ENCODE data around the gene HMCN1. TPM values are rescaled to one million over a fixed set of nuclear protein-coding genes. Genes with fewer than 3 reads are reported as not detected.

HMCN1 gene
- total RNA-seq, 1 experiment from 2014 or later = 0.31 TPM

GRCh38 chr1:185969524-185969991 is 235.4 kb downstream of the HMCN1 start:
- intact Hi-C loops (cut with micrococcal nuclease; ENCODE audit: unreplicated experiment) = no loop called here

GRCh38 chr1:185971688-185972087 is 237.5 kb downstream of the HMCN1 start:
- Histone ChIP-seq H3K4me2 (no peak overlapping the region), H3K4me3 (no peak overlapping the region), H3F3A (ENCODE audit: insufficient read depth, low read depth) (no peaks in the 10 kb centered on the region), H3K36me3 (ENCODE audit: low read depth) (no peaks in the 10 kb centered on the region), H3K79me2 (ENCODE audit: low read depth) (no peaks in the 10 kb centered on the region), H4K20me1 (ENCODE audit: insufficient read depth) (no peaks in the 10 kb centered on the region), H3K9me2 (ENCODE audit: insufficient read depth) (peaks cover 11% of the 10 kb centered on the region), H2AFZ (no peak overlapping the region), H3K4me1 (replicated peaks; ENCODE audit: insufficient read depth) (no peaks in the 10 kb centered on the region), H3K27me3 (ENCODE audit: insufficient read depth, low read depth) (no peaks in the 10 kb centered on the region), H3K9me3 (ENCODE audit: insufficient read depth, low read depth) (0 out of 2 replicates have a peak, but pooled peaks cover 6% of the 10 kb centered on the region), H3K27ac (no peak overlapping the region)
- ChIA-PET POLR2A (ENCODE audit: unreplicated experiment) (interaction anchor here (0.6 kb wide), 1 partner anchor 219 kb away, joined by 3 read pairs; no protein-coding TSS in a partner anchor), CTCF (no interaction called here)
- TF ChIP-seq CTCF (conservative IDR thresholded peaks at IDR 0.05) (no peak), EZH2 (IDR thresholded peaks at IDR 0.05; ENCODE audit: low read depth) (no peak)
- BruUV-seq (replicated peaks) = no TSS peak
- no peak for DNase-seq
- intact Hi-C loops (cut with micrococcal nuclease; ENCODE audit: unreplicated experiment) = loop anchor here (5.0 kb wide), 1 partner anchor 121 kb away; no protein-coding TSS in a partner anchor

More at GRCh38 chr1:185969524-185969991, 235.4 kb downstream of the HMCN1 start:
- BruUV-seq (replicated peaks) = no TSS peak
- no peaks in the 10 kb centered on the region for H3K79me2 ChIP-seq (ENCODE audit: low read depth)
- no peak overlapping the region for H2AFZ ChIP-seq
- no peaks in the 10 kb centered on the region for H4K20me1 ChIP-seq (ENCODE audit: insufficient read depth)
- CTCF ChIA-PET = interaction anchor here (0.6 kb wide), 1 partner anchor 603 kb away, joined by 4 read pairs; no protein-coding TSS in a partner anchor
- TF ChIP-seq CTCF (conservative IDR thresholded peaks at IDR 0.05) (no peak), EZH2 (IDR thresholded peaks at IDR 0.05; ENCODE audit: low read depth) (no peak)
- H3K9me2 ChIP-seq (ENCODE audit: insufficient read depth) = peaks cover 11% of the 10 kb centered on the region
- no peak overlapping the region for H3K27ac ChIP-seq
- no peaks in the 10 kb centered on the region for H3K4me1 ChIP-seq (replicated peaks; ENCODE audit: insufficient read depth)
- H3F3A ChIP-seq (ENCODE audit: insufficient read depth, low read depth) = no peaks in the 10 kb centered on the region
- no peak for DNase-seq
- H3K4me3 ChIP-seq = no peak overlapping the region
- POLR2A ChIA-PET (ENCODE audit: unreplicated experiment) = no interaction called here
- no peak overlapping the region for H3K4me2 ChIP-seq
- H3K9me3 ChIP-seq (ENCODE audit: insufficient read depth, low read depth) = 0 out of 2 replicates have a peak, but pooled peaks cover 6% of the 10 kb centered on the region
- no peaks in the 10 kb centered on the region for H3K36me3 ChIP-seq (ENCODE audit: low read depth)
- H3K27me3 ChIP-seq (ENCODE audit: insufficient read depth, low read depth) = no peaks in the 10 kb centered on the region

- Histone ChIP-seq H3K4me2 (no peak overlapping the region), H3K36me3 (ENCODE audit: low read depth) (no peaks in the 10 kb centered on the region)
These were observed 238.1 kb downstream of the HMCN1 start for GRCh38 chr1:185972096-185972850.

More at GRCh38 chr1:185972096-185972850, 238.1 kb downstream of the HMCN1 start:
- H3F3A ChIP-seq (ENCODE audit: insufficient read depth, low read depth) = no peaks in the 10 kb centered on the region
- CTCF ChIA-PET = no interaction called here
- no peaks in the 10 kb centered on the region for H3K79me2 ChIP-seq (ENCODE audit: low read depth)
- no peak for DNase-seq
- BruUV-seq (replicated peaks) = no TSS peak
- H3K4me1 ChIP-seq (replicated peaks; ENCODE audit: insufficient read depth) = no peaks in the 10 kb centered on the region
- no peak overlapping the region for H3K4me3 ChIP-seq
- POLR2A ChIA-PET (ENCODE audit: unreplicated experiment) = interaction anchor here (0.6 kb wide), 1 partner anchor 218 kb away, joined by 3 read pairs; no protein-coding TSS in a partner anchor
- H4K20me1 ChIP-seq (ENCODE audit: insufficient read depth) = no peaks in the 10 kb centered on the region
- H3K9me3 ChIP-seq (ENCODE audit: insufficient read depth, low read depth) = 0 out of 2 replicates have a peak, but pooled peaks cover 6% of the 10 kb centered on the region
- no peak overlapping the region for H2AFZ ChIP-seq
- intact Hi-C loops (cut with micrococcal nuclease; ENCODE audit: unreplicated experiment) = loop anchor here (5.0 kb wide), 1 partner anchor 120 kb away; no protein-coding TSS in a partner anchor
- no peak overlapping the region for H3K27ac ChIP-seq
- TF ChIP-seq EZH2 (IDR thresholded peaks at IDR 0.05; ENCODE audit: low read depth) = no peak
- no peaks in the 10 kb centered on the region for H3K27me3 ChIP-seq (ENCODE audit: insufficient read depth, low read depth)
- peaks cover 11% of the 10 kb centered on the region for H3K9me2 ChIP-seq (ENCODE audit: insufficient read depth)
